IMR-90 (cell line): Measurements from ENCODE around the gene MIB1. TPM values are rescaled to one million over a fixed set of nuclear protein-coding genes. Genes with fewer than 3 reads are reported as not detected.

ENCODE experiments used
- ATAC-seq: fragments of 200-7000 bp; cut with Tn5 transposase; 2 replicates; pipeline ENCODE4 v1.9.1; 2020; ENCODE audit warnings: low read depth, mild to moderate bottlenecking, moderate library complexity
- BruUV-seq: library from RNA; stranded (reverse); fragments of 400-500 nt; replicated peaks from 2 replicates; lab custom pipeline; 2021; lab: Mats Ljungman, UMichigan
- CTCF ChIA-PET: fragments of 300-600 bp; formaldehyde crosslinking; extraction: SDS; loops from one replicate; lab custom pipeline; 2021; ENCODE audit warnings: antibody characterized with exemption; lab: Yijun Ruan, JAX
- POLR2A ChIA-PET: fragments of 300-600 bp; sonication (Branson Sonifier 250); formaldehyde crosslinking; loops from one replicate; lab custom pipeline; 2022; ENCODE audit warnings: antibody characterized with exemption; ENCODE audit not compliant: unreplicated experiment; lab: Charles Lee
- DNase-seq: peaks from one replicate; pipeline ENCODE4 v3.0.0; 2013
- H2AFZ ChIP-seq: replicated peaks from 2 replicates; pipeline ENCODE3; 2013; ENCODE audit warnings: low read length, mild to moderate bottlenecking; ENCODE audit not compliant: poor library complexity
- H2AK5ac ChIP-seq: 2 replicates; pipeline ENCODE4 v1.6.1; 2013; ENCODE audit warnings: low read depth, low read length, inconsistent platforms
- H2AK9ac ChIP-seq: replicated peaks from 2 replicates; pipeline ENCODE3; 2013; ENCODE audit warnings: mild to moderate bottlenecking, low read depth, low read length, moderate library complexity; ENCODE audit not compliant: poor library complexity
- H2BK120ac ChIP-seq: 2 replicates; pipeline ENCODE4 v1.6.1; 2013; ENCODE audit warnings: low read depth, low read length, inconsistent platforms
- H2BK15ac ChIP-seq: 3 replicates; pipeline ENCODE4 v1.6.1; 2013; ENCODE audit warnings: low read depth, low read length, inconsistent platforms
- H2BK20ac ChIP-seq: 2 replicates; pipeline ENCODE4 v1.6.1; 2013; ENCODE audit warnings: low read depth, mild to moderate bottlenecking, inconsistent platforms, low read length, moderate library complexity
- H2BK5ac ChIP-seq: 2 replicates; pipeline ENCODE4 v1.6.1; 2013; ENCODE audit warnings: mild to moderate bottlenecking, low read depth, low read length, inconsistent platforms; ENCODE audit not compliant: poor library complexity, severe bottlenecking
- H3K14ac ChIP-seq: replicated peaks from 2 replicates; pipeline ENCODE4 v1.6.1; 2013; ENCODE audit warnings: low read depth, low read length, inconsistent platforms
- H3K18ac ChIP-seq: 2 replicates; pipeline ENCODE4 v1.6.1; 2013; ENCODE audit warnings: low read depth, low read length, control low read depth
- H3K23ac ChIP-seq: 2 replicates; pipeline ENCODE4 v1.6.1; 2013; ENCODE audit warnings: low read depth, low read length, inconsistent platforms
- H3K27ac ChIP-seq: 2 replicates; pipeline ENCODE4 v1.5.1; 2013; ENCODE audit warnings: mild to moderate bottlenecking, control low read depth, low read length; ENCODE audit not compliant: insufficient read depth
- H3K27me3 ChIP-seq: 2 replicates; pipeline ENCODE4 v1.6.1; 2013; ENCODE audit warnings: low read length; ENCODE audit not compliant: control insufficient read depth, insufficient read depth
- H3K36me3 ChIP-seq: 2 replicates; pipeline ENCODE4 v1.6.1; 2013; ENCODE audit warnings: low read length, mixed read lengths; ENCODE audit not compliant: control insufficient read depth, insufficient read depth
- H3K4ac ChIP-seq: 2 replicates; pipeline ENCODE4 v1.6.1; 2013; ENCODE audit warnings: low read depth, low read length, inconsistent platforms
- H3K4me1 ChIP-seq: 2 replicates; pipeline ENCODE4 v1.6.1; 2013; ENCODE audit warnings: low read length, mixed read lengths; ENCODE audit not compliant: control insufficient read depth, insufficient read depth
- H3K4me2 ChIP-seq: 2 replicates; pipeline ENCODE4 v1.6.1; 2013; ENCODE audit warnings: low read depth, mild to moderate bottlenecking, control low read depth, low read length, moderate library complexity
- H3K4me3 ChIP-seq: 2 replicates; pipeline ENCODE4 v1.5.1; 2013; ENCODE audit warnings: low read depth, mild to moderate bottlenecking, control low read depth, low read length, moderate library complexity; ENCODE audit not compliant: insufficient read depth
- H3K56ac ChIP-seq: 2 replicates; pipeline ENCODE4 v1.6.1; 2013; ENCODE audit warnings: low read length, inconsistent platforms; ENCODE audit not compliant: insufficient read depth; ENCODE audit errors: extremely low read depth
- H3K79me1 ChIP-seq, 2 experiments: 2 replicates each; pipeline ENCODE4 v1.6.1; 2013; ENCODE audit warnings: low read length in 2 of 2, inconsistent platforms in 1 of 2, low read depth in 1 of 2
- H3K9ac ChIP-seq: 2 replicates; pipeline ENCODE4 v1.6.1; 2013; ENCODE audit warnings: low read depth, low read length, control low read depth
- H3K9me1 ChIP-seq: 2 replicates; pipeline ENCODE4 v1.6.1; 2013; ENCODE audit warnings: low read length, inconsistent platforms; ENCODE audit not compliant: insufficient read depth
- H3K9me3 ChIP-seq: 2 replicates; pipeline ENCODE4 v1.6.1; 2013; ENCODE audit warnings: low read length; ENCODE audit not compliant: control insufficient read depth, insufficient read depth
- H4K20me1 ChIP-seq: 2 replicates; pipeline ENCODE4 v1.6.1; 2013; ENCODE audit warnings: low read length, inconsistent platforms; ENCODE audit not compliant: insufficient read depth
- H4K5ac ChIP-seq: 2 replicates; pipeline ENCODE4 v1.6.1; 2013; ENCODE audit warnings: mild to moderate bottlenecking, low read depth, low read length, control low read depth
- H4K8ac ChIP-seq, 2 experiments: 2 replicates each; pipeline ENCODE4 v1.6.1; 2013; ENCODE audit warnings: low read depth in 2 of 2, low read length in 2 of 2, control low read depth in 1 of 2, inconsistent platforms in 1 of 2
- H4K91ac ChIP-seq: 2 replicates; pipeline ENCODE4 v1.6.1; 2013; ENCODE audit warnings: low read depth, low read length, inconsistent platforms; ENCODE audit not compliant: insufficient read depth
- CEBPB ChIP-seq: IDR thresholded peaks from 2 replicates; pipeline ENCODE4 v1.6.1; 2012; ENCODE audit warnings: low read depth, low read length, improper control_type of control experiment
- FOS ChIP-seq: fragments of 150-350 bp; IDR thresholded peaks from 2 replicates; pipeline ENCODE4 v1.6.1; 2016; ENCODE audit warnings: low read depth, low read length
- RAD21 ChIP-seq: IDR thresholded peaks from 2 replicates; pipeline ENCODE4 v1.6.1; 2012; ENCODE audit warnings: low read length, improper control_type of control experiment
- RFX5 ChIP-seq: IDR thresholded peaks from 2 replicates; pipeline ENCODE4 v1.8.0; 2012; ENCODE audit warnings: low read depth, mild to moderate bottlenecking, low read length, moderate library complexity
- WGBS, 2 experiments: methylation state at CpG; one replicate each; pipeline versions ENCODE4 v1.1.5 to v1.1.7; 2013; ENCODE audit warnings: missing lambda C conversion rate in 2 of 2; ENCODE audit not compliant: insufficient read length in 1 of 2; ENCODE audit errors: extremely low coverage in 2 of 2; 5-methylcytosine and 5-hydroxymethylcytosine counted together
- dilution Hi-C: fragments of 300-500 bp; cut with HindIII; formaldehyde crosslinking; loops from one replicate; pipeline ENCODE4 v1.14.3; 2018; ENCODE audit warnings: low sequenced_read_pairs; ENCODE audit not compliant: unreplicated experiment
- in situ Hi-C: fragments of 300-500 bp; cut with MboI; formaldehyde crosslinking; loops from 3 replicates; pipeline ENCODE4 v1.14.3; 2019; ENCODE audit warnings: low sequenced_read_pairs, inconsistent platforms, mixed read lengths
- intact Hi-C: fragments of 100-400 bp; cut with micrococcal nuclease; formaldehyde crosslinking; loops from 2 replicates; pipeline ENCODE4 v1.10.0; 2022
- polyA plus RNA-seq, 3 experiments: library from polyadenylated mRNA; depleted of rRNA; stranded (reverse); fragments of >200 nt; gene quantifications; 2 replicates each; pipeline ENCODE4 v1.2.3, GENCODE V29; 2012; ENCODE audit warnings: low replicate concordance in 1 of 3
- total RNA-seq: library from RNA; depleted of rRNA; stranded (reverse); fragments of >200 nt; gene quantifications from 2 replicates; pipeline ENCODE4 v1.2.3, GENCODE V29; 2012
- TF ChIP-seq, protein P1 (sequence below): fragments of 150-350 bp; IDR thresholded peaks from 2 replicates; pipeline ENCODE4 v1.6.1; 2016; ENCODE audit warnings: low read depth, mild to moderate bottlenecking, low read length, moderate library complexity, borderline replicate concordance

MIB1 gene
- total and polyA plus RNA-seq, 2 of the 4 experiments (the other 2 are of a cell fraction) = 5.9 to 80.1 TPM

DNA sequence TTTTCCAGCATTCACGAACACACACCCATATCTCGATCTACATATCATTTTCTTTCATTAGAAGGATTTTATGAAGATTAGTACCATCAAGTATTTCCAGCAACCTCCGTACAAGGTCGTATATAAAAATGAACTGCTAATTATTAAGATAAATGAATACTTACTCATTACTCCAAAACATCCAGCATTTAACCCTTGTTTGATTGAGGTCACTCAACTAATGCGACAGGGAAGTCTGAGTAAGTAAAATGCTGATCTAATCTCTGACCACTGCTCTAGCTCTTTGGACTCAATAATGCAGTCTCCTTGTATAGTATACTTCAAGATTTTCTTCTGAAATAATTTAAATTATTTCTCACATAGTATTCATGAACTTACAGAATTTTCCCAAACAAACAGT is 38.0 kb upstream of the MIB1 start:
- WGBS, 2 experiments = 100% methylated on average over 2 of the region's 5 CpGs; no CpG with 5 or more reads in 1 of the 2 experiments
- ChIA-PET POLR2A (no interaction called here), CTCF (no interaction called here)
- H2BK15ac ChIP-seq = no peak overlapping the region
- H3K36me3 ChIP-seq = no peaks in the 10 kb centered on the region
- no peak overlapping the region for H2AK5ac ChIP-seq
- no peak overlapping the region for H3K27ac ChIP-seq
- no peak overlapping the region for H2AK9ac ChIP-seq
- H3K9ac ChIP-seq = no peak overlapping the region
- in situ Hi-C loops (no loop called here), dilution Hi-C loops (no loop called here), intact Hi-C loops (loop anchor here (1.0 to 5.0 kb wide), 3 partner anchors 38 to 215 kb away; partner anchors contain the start of gene MIB1)
- H3K4ac ChIP-seq = no peak overlapping the region
- H3K18ac ChIP-seq = no peak overlapping the region
- H2AFZ ChIP-seq = no peak overlapping the region
- H3K9me3 ChIP-seq = no peaks in the 10 kb centered on the region
- ATAC-seq = no peak
- H4K91ac ChIP-seq = no peak overlapping the region
- no peaks in the 10 kb centered on the region; the same call in 1 of the 2 replicates for H3K4me1 ChIP-seq
- no peaks in the 10 kb centered on the region for H3K9me1 ChIP-seq
- no peak overlapping the region for H4K8ac ChIP-seq
- H2BK20ac ChIP-seq = no peak overlapping the region
- H2BK120ac ChIP-seq = no peak overlapping the region
- no peaks in the 10 kb centered on the region for H4K20me1 ChIP-seq
- no peak overlapping the region for H3K4me3 ChIP-seq
- H3K56ac ChIP-seq = no peak overlapping the region
- BruUV-seq = no TSS peak
- H3K23ac ChIP-seq = no peak overlapping the region
- H3K4me2 ChIP-seq = no peak overlapping the region
- no peak overlapping the region for H2BK5ac ChIP-seq
- no peak overlapping the region for H3K14ac ChIP-seq
- H3K79me1 ChIP-seq = peaks cover 6 to 19% of the 10 kb centered on the region in 2 experiments; a peak in 3 of 4 replicates
- TF ChIP-seq FOS = no peak
- no peak for TF ChIP-seq RAD21
- TF ChIP-seq, protein P1, sequence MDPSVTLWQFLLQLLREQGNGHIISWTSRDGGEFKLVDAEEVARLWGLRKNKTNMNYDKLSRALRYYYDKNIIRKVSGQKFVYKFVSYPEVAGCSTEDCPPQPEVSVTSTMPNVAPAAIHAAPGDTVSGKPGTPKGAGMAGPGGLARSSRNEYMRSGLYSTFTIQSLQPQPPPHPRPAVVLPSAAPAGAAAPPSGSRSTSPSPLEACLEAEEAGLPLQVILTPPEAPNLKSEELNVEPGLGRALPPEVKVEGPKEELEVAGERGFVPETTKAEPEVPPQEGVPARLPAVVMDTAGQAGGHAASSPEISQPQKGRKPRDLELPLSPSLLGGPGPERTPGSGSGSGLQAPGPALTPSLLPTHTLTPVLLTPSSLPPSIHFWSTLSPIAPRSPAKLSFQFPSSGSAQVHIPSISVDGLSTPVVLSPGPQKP = no peak
- no peak for TF ChIP-seq RFX5
- TF ChIP-seq CEBPB = no peak
- no peak overlapping the region for H4K5ac ChIP-seq
- no peak for DNase-seq
- no peaks in the 10 kb centered on the region for H3K27me3 ChIP-seq
